Measurements from ENCODE around the gene SLC45A2. TPM values are rescaled to one million over a fixed set of nuclear protein-coding genes. Genes with fewer than 3 reads are reported as not detected.

SLC45A2 gene
- total RNA-seq, 3 donors from 2014 or later (not counting 1 experiment from before 2014, with no cell fraction given), result not detected

DNA sequence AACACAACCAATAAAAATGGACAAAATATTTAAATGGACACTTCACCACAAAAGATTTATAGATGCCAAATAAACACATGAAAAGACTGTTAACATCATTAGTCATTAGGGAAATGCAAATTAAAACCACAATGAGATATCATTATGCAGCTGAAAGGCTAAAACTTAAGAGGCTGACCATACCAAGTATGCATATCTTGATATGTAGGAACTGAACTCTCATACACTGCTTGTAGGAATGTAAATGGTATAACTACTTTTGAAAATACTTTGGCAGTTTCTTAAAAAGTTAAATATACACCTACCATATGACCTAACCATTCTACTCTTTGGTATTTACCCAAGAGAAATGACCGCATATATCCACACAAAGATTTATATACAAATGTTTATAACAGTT, 79.1 kb downstream of the SLC45A2 start:
- no peak overlapping the region for H3K27ac ChIP-seq (ENCODE audit: low read length)
- TF ChIP-seq, protein P1, sequence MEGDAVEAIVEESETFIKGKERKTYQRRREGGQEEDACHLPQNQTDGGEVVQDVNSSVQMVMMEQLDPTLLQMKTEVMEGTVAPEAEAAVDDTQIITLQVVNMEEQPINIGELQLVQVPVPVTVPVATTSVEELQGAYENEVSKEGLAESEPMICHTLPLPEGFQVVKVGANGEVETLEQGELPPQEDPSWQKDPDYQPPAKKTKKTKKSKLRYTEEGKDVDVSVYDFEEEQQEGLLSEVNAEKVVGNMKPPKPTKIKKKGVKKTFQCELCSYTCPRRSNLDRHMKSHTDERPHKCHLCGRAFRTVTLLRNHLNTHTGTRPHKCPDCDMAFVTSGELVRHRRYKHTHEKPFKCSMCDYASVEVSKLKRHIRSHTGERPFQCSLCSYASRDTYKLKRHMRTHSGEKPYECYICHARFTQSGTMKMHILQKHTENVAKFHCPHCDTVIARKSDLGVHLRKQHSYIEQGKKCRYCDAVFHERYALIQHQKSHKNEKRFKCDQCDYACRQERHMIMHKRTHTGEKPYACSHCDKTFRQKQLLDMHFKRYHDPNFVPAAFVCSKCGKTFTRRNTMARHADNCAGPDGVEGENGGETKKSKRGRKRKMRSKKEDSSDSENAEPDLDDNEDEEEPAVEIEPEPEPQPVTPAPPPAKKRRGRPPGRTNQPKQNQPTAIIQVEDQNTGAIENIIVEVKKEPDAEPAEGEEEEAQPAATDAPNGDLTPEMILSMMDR (IDR thresholded peaks at IDR 0.05), result no peak
- H3K4me3 Mint-ChIP-seq, result no peak overlapping the region
- no peaks in the 10 kb centered on the region for H3K27me3 Mint-ChIP-seq (ENCODE audit: low read depth in 2 of 2)
- H3K36me3 Mint-ChIP-seq, result peaks cover 13% of the 10 kb centered on the region
- no peak for DNase-seq
- H3K27ac Mint-ChIP-seq, result no peak overlapping the region
- no peak for ATAC-seq
- no peak overlapping the region for H3K4me3 ChIP-seq (ENCODE audit: low read length)
- H3K4me1 Mint-ChIP-seq, result no peaks in the 10 kb centered on the region
- peaks cover 9% of the 10 kb centered on the region for H3K9me3 ChIP-seq (ENCODE audit: control insufficient read depth, insufficient read depth, low read length)
- H3K36me3 ChIP-seq (ENCODE audit: control insufficient read depth, insufficient read depth, low read length), result no peaks in the 10 kb centered on the region
- no peaks in the 10 kb centered on the region for H3K27me3 ChIP-seq (ENCODE audit: control insufficient read depth, insufficient read depth, low read length)
- H3K4me1 ChIP-seq (ENCODE audit: control insufficient read depth, insufficient read depth, low read length), result no peaks in the 10 kb centered on the region
- no CpG with 5 or more reads among the region's 1 CpG for WGBS (ENCODE audit: insufficient coverage)
- H3K9me3 Mint-ChIP-seq, result peaks cover 9 to 13% of the 10 kb centered on the region in 2 donors
- intact Hi-C loops (cut with micrococcal nuclease), result no loop called here

- no peaks in the 10 kb centered on the region for H3K4me1 ChIP-seq (ENCODE audit: control insufficient read depth, insufficient read depth, low read length)
- no peaks in the 10 kb centered on the region for H3K4me1 Mint-ChIP-seq
- H3K9me3 Mint-ChIP-seq, result peaks cover 4 to 12% of the 10 kb centered on the region in 2 donors
- H3K36me3 ChIP-seq (ENCODE audit: control insufficient read depth, insufficient read depth, low read length), result no peaks in the 10 kb centered on the region
- H3K36me3 Mint-ChIP-seq, result peaks cover 13% of the 10 kb centered on the region
- H3K4me3 Mint-ChIP-seq, result no peak overlapping the region
- no peak overlapping the region for H3K27ac ChIP-seq (ENCODE audit: low read length)
- WGBS (ENCODE audit: insufficient coverage), result 100% methylated on average over 2 of the region's 2 CpGs
- peaks cover 9% of the 10 kb centered on the region for H3K9me3 ChIP-seq (ENCODE audit: control insufficient read depth, insufficient read depth, low read length)
- no peaks in the 10 kb centered on the region for H3K27me3 ChIP-seq (ENCODE audit: control insufficient read depth, insufficient read depth, low read length)
- ATAC-seq (no peak), DNase-seq (no peak)
- H3K27me3 Mint-ChIP-seq (ENCODE audit: low read depth in 2 of 2), result no peaks in the 10 kb centered on the region
- TF ChIP-seq, protein P1 (IDR thresholded peaks at IDR 0.05), result no peak
- intact Hi-C loops (cut with micrococcal nuclease), result no loop called here
- H3K27ac Mint-ChIP-seq, result no peak overlapping the region
- no peak overlapping the region for H3K4me3 ChIP-seq (ENCODE audit: low read length)
Observed at GRCh38 chr5:33903118-33903517, 81.4 kb downstream of the SLC45A2 start.

- DNase-seq (no peak), ATAC-seq (no peak)
- Histone ChIP-seq H3K4me3 (ENCODE audit: low read length) (no peak overlapping the region), H3K4me1 (ENCODE audit: control insufficient read depth, insufficient read depth, low read length) (no peaks in the 10 kb centered on the region), H3K36me3 (ENCODE audit: control insufficient read depth, insufficient read depth, low read length) (no peaks in the 10 kb centered on the region), H3K27ac (ENCODE audit: low read length) (no peak overlapping the region), H3K9me3 (ENCODE audit: control insufficient read depth, insufficient read depth, low read length) (peaks cover 3% of the 10 kb centered on the region), H3K27me3 (ENCODE audit: control insufficient read depth, insufficient read depth, low read length) (peaks cover 2% of the 10 kb centered on the region)
- peaks cover 5% of the 10 kb centered on the region for H3K36me3 Mint-ChIP-seq
- intact Hi-C loops (cut with micrococcal nuclease), result no loop called here
- no peak overlapping the region for H3K27ac Mint-ChIP-seq
- no peaks in the 10 kb centered on the region for H3K4me1 Mint-ChIP-seq
- H3K9me3 Mint-ChIP-seq, result peaks cover 0 to 11% of the 10 kb centered on the region in 2 donors
- H3K27me3 Mint-ChIP-seq (ENCODE audit: low read depth in 2 of 2), result peaks cover 8 to 12% of the 10 kb centered on the region in 2 donors
- WGBS (ENCODE audit: insufficient coverage), result no CpG with 5 or more reads among the region's 1 CpG
- TF ChIP-seq, protein P1 (IDR thresholded peaks at IDR 0.05), result no peak
- no peak overlapping the region for H3K4me3 Mint-ChIP-seq
Observed at GRCh38 chr5:33901156-33901555, 83.3 kb downstream of the SLC45A2 start.

Other genes starting within 250 kb of the SLC45A2 start
- gene ADAMTS12, start 92.7 kb downstream of the SLC45A2 start, total RNA-seq, result not detected
- not detected for gene RXFP3, start 48.3 kb downstream of the SLC45A2 start, total RNA-seq
- 1 to 10 TPM; 2.7 to 3.8 (median 2.9) TPM for gene AMACR, start 23.4 kb upstream of the SLC45A2 start, total RNA-seq
- 10 to 100 TPM; 10.5 to 11.4 (median 11.3) TPM for gene C1QTNF3, start 58.5 kb upstream of the SLC45A2 start, total RNA-seq

All from natural killer cell (primary cell).